Cortex of kidney (tissue), 1 donor: ENCODE results near the gene KRTAP4-9.
"Not testable (repeated sequence)": the region's sequence is repeated elsewhere in the genome, so short reads cannot be mapped to it uniquely, and the experiment has no call there.

Experiments
- DNase-seq: peaks from one replicate; lab custom pipeline; 2025; lab: John Stamatoyannopoulos, UW

The KRTAP4-9 gene

GRCh38 chr17:41098042-41098441 is 7.1 kb upstream of the KRTAP4-9 start, which contains the start of gene KRTAP4-8:
Gene KRTAP4-8 (minus strand): TSS chr17:41098142. CDS start chr17:41098084, 58 bp downstream.
- DNase-seq: no peak

- DNase-seq: no peak
Observed at GRCh38 chr17:41098481-41098880, 6.7 kb upstream of the KRTAP4-9 start.

GRCh38 chr17:41099682-41100480 is 5.3 kb upstream of the KRTAP4-9 start:
- DNase-seq: not testable (repeated sequence)

- DNase-seq: no peak
Observed at GRCh38 chr17:41101586-41102259, 3.5 kb upstream of the KRTAP4-9 start, which contains the start of gene KRTAP4-16. Gene KRTAP4-16 (minus strand): TSS chr17:41102209. CDS start chr17:41102209, 0 bp downstream.

- DNase-seq: no peak
Observed at GRCh38 chr17:41103896-41104295, 1.3 kb upstream of the KRTAP4-9 start.

GRCh38 chr17:41104386-41105038 is 677 bp upstream of the KRTAP4-9 start:
- DNase-seq: not testable (repeated sequence)

- no peak for DNase-seq
Observed at GRCh38 chr17:41107941-41108450, 2.8 kb downstream of the KRTAP4-9 start.

GRCh38 chr17:41108728-41109386 is 3.7 kb downstream of the KRTAP4-9 start:
- not testable (repeated sequence) for DNase-seq

- no peak for DNase-seq
Observed at GRCh38 chr17:41111151-41111885, 6.1 kb downstream of the KRTAP4-9 start.

- DNase-seq: no peak
Observed at GRCh38 chr17:41116297-41116696, 11.1 kb downstream of the KRTAP4-9 start.

GRCh38 chr17:41117846-41118386 is 12.7 kb downstream of the KRTAP4-9 start, which contains the start of gene KRTAP4-11:
Gene KRTAP4-11 (minus strand): TSS chr17:41118373. CDS start chr17:41118315, 58 bp downstream.
- not testable (repeated sequence) for DNase-seq

- no peak for DNase-seq
Observed at GRCh38 chr17:41118721-41119120, 13.5 kb downstream of the KRTAP4-9 start.

GRCh38 chr17:41119696-41120690 is 14.8 kb downstream of the KRTAP4-9 start:
- DNase-seq: not testable (repeated sequence)

- DNase-seq: no peak
Observed at GRCh38 chr17:41121742-41122141, 16.6 kb downstream of the KRTAP4-9 start.

- not testable (repeated sequence) for DNase-seq
Observed at GRCh38 chr17:41123292-41123990, 18.3 kb downstream of the KRTAP4-9 start.

- not testable (repeated sequence) for DNase-seq
Observed at GRCh38 chr17:41123991-41124371, 18.8 kb downstream of the KRTAP4-9 start, which contains the start of gene KRTAP4-12. Gene KRTAP4-12 (minus strand): TSS chr17:41124182. CDS start chr17:41124122, 60 bp downstream.

- no peak for DNase-seq
Observed at GRCh38 chr17:41125064-41125463, 19.9 kb downstream of the KRTAP4-9 start.

GRCh38 chr17:41126412-41126811 is 21.2 kb downstream of the KRTAP4-9 start:
- DNase-seq: no peak

GRCh38 chr17:41127371-41127770 is 22.2 kb downstream of the KRTAP4-9 start:
- no peak for DNase-seq
